Hepatocyte (in vitro differentiated cells): Measurements from ENCODE around the gene LRRC27. TPM values are rescaled to one million over a fixed set of nuclear protein-coding genes. Genes with fewer than 3 reads are reported as not detected.
A peak's percentile ranks its signal among the peaks of the same experiment; 100 is the strongest.

ENCODE experiments used
- DNase-seq: peaks from one replicate; pipeline ENCODE4 v3.0.0-alpha.2; 2016; ENCODE audit warnings: low spot score
- H2AFZ ChIP-seq: fragments of 200-600 bp; sonication (generic); 2 replicates; pipeline ENCODE4 v1.6.0; 2016; ENCODE audit warnings: antibody characterized with exemption, mild to moderate bottlenecking
- H3K27ac ChIP-seq: fragments of 200-600 bp; sonication (generic); 2 replicates; pipeline ENCODE4 v1.5.1; 2016; ENCODE audit warnings: mild to moderate bottlenecking
- H3K27me3 ChIP-seq: fragments of 200-600 bp; sonication (generic); 2 replicates; pipeline ENCODE4 v1.6.1; 2016
- H3K36me3 ChIP-seq: fragments of 200-600 bp; sonication (generic); replicated peaks from 2 replicates; pipeline ENCODE4 v1.5.1; 2016; ENCODE audit warnings: low read depth; ENCODE audit not compliant: insufficient read depth
- H3K4me1 ChIP-seq: fragments of 200-600 bp; sonication (generic); 2 replicates; pipeline ENCODE4 v1.5.1; 2016; ENCODE audit warnings: mild to moderate bottlenecking, moderate library complexity; ENCODE audit not compliant: insufficient read depth
- H3K4me2 ChIP-seq: fragments of 200-600 bp; sonication (generic); 2 replicates; pipeline ENCODE4 v1.6.0; 2016
- H3K4me3 ChIP-seq: fragments of 200-600 bp; sonication (generic); 2 replicates; pipeline ENCODE4 v1.5.1; 2016; ENCODE audit warnings: mild to moderate bottlenecking
- H3K79me2 ChIP-seq: fragments of 200-600 bp; sonication (generic); 2 replicates; pipeline ENCODE4 v1.6.0; 2017; ENCODE audit warnings: mild to moderate bottlenecking
- H3K9me2 ChIP-seq: fragments of 200-600 bp; sonication (generic); replicated peaks from 2 replicates; pipeline ENCODE4 v1.6.0; 2017; ENCODE audit warnings: mild to moderate bottlenecking; ENCODE audit not compliant: insufficient read depth
- H3K9me3 ChIP-seq: fragments of 200-600 bp; sonication (generic); 2 replicates; pipeline ENCODE4 v1.5.1; 2016; ENCODE audit warnings: low read depth, mild to moderate bottlenecking
- H4K20me1 ChIP-seq: fragments of 200-600 bp; sonication (generic); 2 replicates; pipeline ENCODE4 v1.6.0; 2016; ENCODE audit warnings: mild to moderate bottlenecking; ENCODE audit not compliant: insufficient read depth, poor library complexity, severe bottlenecking
- EZH2 ChIP-seq: fragments of 200-600 bp; sonication (generic); IDR thresholded peaks from 2 replicates; pipeline ENCODE4 v1.6.1; 2016; ENCODE audit warnings: antibody characterized with exemption, mild to moderate bottlenecking, borderline replicate concordance
- EZH2phosphoT487 ChIP-seq: fragments of 200-600 bp; sonication (generic); IDR thresholded peaks from one replicate; pipeline ENCODE4 v1.6.1; 2018; ENCODE audit warnings: antibody characterized with exemption, mild to moderate bottlenecking, low read depth, moderate library complexity; ENCODE audit not compliant: unreplicated experiment, severe bottlenecking
- WGBS: methylation state at CpG from one replicate; pipeline ENCODE4 v1.1.6; 2016; ENCODE audit warnings: low lambda C conversion rate; ENCODE audit errors: missing lambda C conversion rate; 5-methylcytosine and 5-hydroxymethylcytosine counted together
- polyA plus RNA-seq: library from polyadenylated mRNA; unstranded; fragments of >200 nt; fragmentation: Nextera tagmentation; extraction: Ambion mirVana; gene quantifications from 2 replicates; pipeline ENCODE4 v1.2.1, GENCODE V29; 2016
- total RNA-seq: library from RNA; depleted of rRNA; stranded (reverse); fragments of >200 nt; gene quantifications from 2 replicates; pipeline ENCODE4 v1.2.3, GENCODE V29; 2014
- TF ChIP-seq, protein P1 (sequence below): fragments of 200-600 bp; sonication (generic); IDR thresholded peaks from 2 replicates; pipeline ENCODE4 v1.5.1; 2016; ENCODE audit warnings: antibody characterized with exemption, mild to moderate bottlenecking; ENCODE audit not compliant: poor library complexity

The LRRC27 gene
- total and polyA plus RNA-seq, 2 experiments from 2014 or later: 7.5 to 8.3 TPM

DNA sequence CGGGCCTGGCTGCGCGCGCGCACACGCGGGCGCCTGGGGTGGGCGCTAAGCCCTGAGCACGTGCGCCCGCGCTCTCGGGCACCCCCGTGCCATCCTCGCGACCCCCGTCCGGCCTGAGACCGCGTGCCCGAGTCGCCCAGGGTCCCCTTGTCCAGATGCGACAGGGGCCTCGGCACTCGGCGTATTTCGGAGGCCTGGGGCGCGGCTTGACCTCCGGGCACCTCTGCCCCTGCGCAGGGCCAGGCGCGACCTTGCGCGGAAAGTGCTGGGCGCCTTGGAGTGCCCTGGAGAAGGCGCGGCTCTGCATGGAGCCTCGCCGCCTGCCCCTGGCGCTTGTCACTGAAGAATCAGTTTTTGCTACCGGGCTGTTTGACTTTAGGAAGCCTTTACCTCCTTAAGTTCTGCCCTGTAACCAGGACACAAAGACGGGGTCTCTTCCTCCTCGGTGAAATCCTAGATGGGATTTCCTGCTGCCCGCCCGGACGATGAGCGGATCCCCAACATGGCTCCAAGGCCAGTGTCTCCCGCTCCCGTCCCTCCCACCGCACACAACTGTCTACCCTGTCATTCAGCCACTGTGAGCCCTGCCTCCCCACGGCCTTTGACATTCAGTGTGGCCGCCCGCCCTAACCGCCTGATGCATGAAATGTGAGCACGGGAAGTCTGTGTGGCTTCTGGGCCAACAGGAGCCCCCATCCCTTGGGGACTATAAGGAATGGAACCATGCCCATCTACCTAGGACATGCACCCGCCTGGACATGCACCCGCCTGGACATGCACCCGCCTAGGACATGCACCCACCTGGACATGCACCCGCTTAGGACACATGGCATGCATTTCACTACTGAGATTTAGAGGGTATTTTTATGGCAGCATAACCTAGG is 23.2 kb upstream of the LRRC27 start:
- Histone ChIP-seq H3K4me3 (peak overlapping the region; percentile 69), H3K79me2 (no peaks in the 10 kb centered on the region), H3K9me3 (no peaks in the 10 kb centered on the region), H2AFZ (peak overlapping the region; percentile 87), H3K4me2 (peak overlapping the region; percentile 98), H4K20me1 (no peaks in the 10 kb centered on the region), H3K4me1 (peaks cover 7% of the 10 kb centered on the region), H3K27ac (no peak overlapping the region), H3K36me3 (no peaks in the 10 kb centered on the region), H3K9me2 (no peaks in the 10 kb centered on the region), H3K27me3 (peaks cover 39% of the 10 kb centered on the region)
- 20% methylated on average over 45 of the region's 61 CpGs for WGBS
- TF ChIP-seq EZH2phosphoT487 (no peak), EZH2 (no peak)
- TF ChIP-seq, protein P1, sequence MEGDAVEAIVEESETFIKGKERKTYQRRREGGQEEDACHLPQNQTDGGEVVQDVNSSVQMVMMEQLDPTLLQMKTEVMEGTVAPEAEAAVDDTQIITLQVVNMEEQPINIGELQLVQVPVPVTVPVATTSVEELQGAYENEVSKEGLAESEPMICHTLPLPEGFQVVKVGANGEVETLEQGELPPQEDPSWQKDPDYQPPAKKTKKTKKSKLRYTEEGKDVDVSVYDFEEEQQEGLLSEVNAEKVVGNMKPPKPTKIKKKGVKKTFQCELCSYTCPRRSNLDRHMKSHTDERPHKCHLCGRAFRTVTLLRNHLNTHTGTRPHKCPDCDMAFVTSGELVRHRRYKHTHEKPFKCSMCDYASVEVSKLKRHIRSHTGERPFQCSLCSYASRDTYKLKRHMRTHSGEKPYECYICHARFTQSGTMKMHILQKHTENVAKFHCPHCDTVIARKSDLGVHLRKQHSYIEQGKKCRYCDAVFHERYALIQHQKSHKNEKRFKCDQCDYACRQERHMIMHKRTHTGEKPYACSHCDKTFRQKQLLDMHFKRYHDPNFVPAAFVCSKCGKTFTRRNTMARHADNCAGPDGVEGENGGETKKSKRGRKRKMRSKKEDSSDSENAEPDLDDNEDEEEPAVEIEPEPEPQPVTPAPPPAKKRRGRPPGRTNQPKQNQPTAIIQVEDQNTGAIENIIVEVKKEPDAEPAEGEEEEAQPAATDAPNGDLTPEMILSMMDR: no peak
- DNase-seq: no peak

DNA sequence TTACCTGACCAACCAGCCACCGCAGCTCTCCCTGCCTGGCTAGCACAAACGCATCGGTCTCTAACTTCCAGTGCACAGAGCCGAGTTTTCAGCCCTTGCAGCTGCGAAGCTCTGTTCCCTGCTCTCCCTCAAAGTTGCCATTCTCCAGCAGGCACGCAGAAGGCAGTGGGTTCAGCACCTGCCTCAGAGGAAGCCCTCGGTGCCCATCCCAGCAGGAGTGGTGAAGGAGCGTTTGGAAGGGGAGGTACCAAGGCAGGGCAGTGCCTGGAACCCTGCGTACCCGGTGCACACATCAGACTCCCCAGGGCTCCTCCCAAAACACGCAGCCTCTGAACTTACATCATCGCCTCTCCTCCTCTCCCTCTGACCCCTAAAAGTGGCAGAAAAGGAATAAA is 22.5 kb upstream of the LRRC27 start:
- Histone ChIP-seq H3K79me2 (no peaks in the 10 kb centered on the region), H4K20me1 (no peaks in the 10 kb centered on the region), H3K27ac (no peak overlapping the region), H3K4me1 (peaks cover 7% of the 10 kb centered on the region), H3K9me2 (no peaks in the 10 kb centered on the region), H3K4me2 (no peak overlapping the region), H3K36me3 (no peaks in the 10 kb centered on the region), H3K4me3 (no peak overlapping the region), H2AFZ (no peak overlapping the region), H3K27me3 (peaks cover 35% of the 10 kb centered on the region), H3K9me3 (no peaks in the 10 kb centered on the region)
- 81% methylated on average over 12 of the region's 12 CpGs for WGBS
- no peak for DNase-seq
- TF ChIP-seq, protein P1: no peak
- TF ChIP-seq EZH2: no peak
- no peak for TF ChIP-seq EZH2phosphoT487

DNA sequence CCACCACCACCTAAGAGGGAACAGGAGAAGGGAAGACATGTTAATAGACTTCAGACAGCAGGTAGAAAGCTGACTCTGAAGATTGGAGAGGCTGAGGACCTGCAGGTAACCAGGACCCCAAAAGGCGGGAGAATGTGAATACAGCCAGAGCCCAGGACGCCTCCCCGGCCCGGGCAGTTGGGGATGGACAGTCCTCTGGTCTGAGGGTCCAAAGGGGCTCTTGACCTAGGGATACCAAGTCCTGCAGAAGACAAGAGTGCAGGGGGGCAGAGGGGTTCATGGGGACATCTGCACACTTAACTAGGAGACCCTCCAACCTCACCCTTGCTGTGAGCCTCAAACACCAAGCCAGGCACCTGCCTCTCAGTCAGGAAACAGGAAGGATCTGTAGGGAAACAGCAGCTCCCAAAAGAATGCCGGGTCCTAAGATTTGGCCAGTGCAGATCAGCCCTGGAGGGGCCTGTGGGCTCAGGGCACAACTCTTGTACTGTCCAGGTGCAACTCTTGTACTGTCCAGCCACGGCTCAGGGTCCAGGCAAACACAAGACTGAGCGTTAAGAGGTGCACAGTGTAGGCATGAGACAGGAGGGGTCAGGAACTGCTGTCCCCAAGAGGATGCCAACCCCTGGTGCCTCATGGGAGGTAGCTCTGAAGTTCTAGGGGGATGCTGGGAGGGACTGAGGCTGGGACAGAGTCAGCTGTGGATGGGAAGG is 22.0 kb upstream of the LRRC27 start:
- no peaks in the 10 kb centered on the region for H3K79me2 ChIP-seq
- no peaks in the 10 kb centered on the region for H4K20me1 ChIP-seq
- H3K9me3 ChIP-seq: no peaks in the 10 kb centered on the region
- WGBS: 94% methylated on average over 7 of the region's 7 CpGs
- no peak overlapping the region for H3K4me3 ChIP-seq
- no peak overlapping the region for H2AFZ ChIP-seq
- no peaks in the 10 kb centered on the region for H3K36me3 ChIP-seq
- H3K4me1 ChIP-seq: peaks cover 7% of the 10 kb centered on the region
- H3K27ac ChIP-seq: no peak overlapping the region
- DNase-seq: no peak
- no peak overlapping the region for H3K4me2 ChIP-seq
- peaks cover 29% of the 10 kb centered on the region for H3K27me3 ChIP-seq
- no peak for TF ChIP-seq EZH2phosphoT487
- no peak for TF ChIP-seq EZH2
- TF ChIP-seq, protein P1: no peak
- H3K9me2 ChIP-seq: no peaks in the 10 kb centered on the region
